Loucy (cell line): ENCODE data around the gene PJA2.

Source experiments
- H2AFZ ChIP-seq: fragments of 200-600 bp; sonication (generic); 2 replicates; pipeline ENCODE4 v1.6.0; 2016; ENCODE audit warnings: antibody characterized with exemption, mild to moderate bottlenecking, low read length, moderate library complexity
- H3F3A ChIP-seq: fragments of 200-600 bp; 2 replicates; pipeline ENCODE4 v1.6.0; 2016; ENCODE audit warnings: antibody characterized with exemption, low read depth, mild to moderate bottlenecking
- H3K27me3 ChIP-seq: fragments of 200-600 bp; sonication (generic); 2 replicates; pipeline ENCODE4 v1.6.1; 2014; ENCODE audit warnings: low read length, mild to moderate bottlenecking; ENCODE audit not compliant: insufficient read depth, poor library complexity, severe bottlenecking
- H3K36me3 ChIP-seq: fragments of 200-600 bp; sonication (generic); 2 replicates; pipeline ENCODE4 v1.6.1; 2016; ENCODE audit warnings: low read length; ENCODE audit not compliant: insufficient read depth
- H3K4me1 ChIP-seq: fragments of 200-600 bp; sonication (generic); 2 replicates; pipeline ENCODE4 v1.5.1; 2014; ENCODE audit warnings: low read length, mild to moderate bottlenecking; ENCODE audit not compliant: insufficient read depth, poor library complexity, severe bottlenecking
- H3K4me2 ChIP-seq: fragments of 200-600 bp; sonication (generic); 2 replicates; pipeline ENCODE4 v1.6.0; 2014; ENCODE audit warnings: antibody characterized with exemption, low read length, low read depth, mild to moderate bottlenecking; ENCODE audit not compliant: poor library complexity, severe bottlenecking
- H3K4me3 ChIP-seq: fragments of 200-600 bp; sonication (generic); 2 replicates; pipeline ENCODE4 v1.5.1; 2014; ENCODE audit warnings: low read length, mild to moderate bottlenecking, mixed read lengths; ENCODE audit not compliant: poor library complexity, severe bottlenecking
- H3K79me2 ChIP-seq: fragments of 200-600 bp; sonication (generic); 2 replicates; pipeline ENCODE4 v1.6.1; 2014; ENCODE audit warnings: low read length; ENCODE audit not compliant: insufficient read depth
- H3K9ac ChIP-seq: fragments of 200-600 bp; sonication (generic); 2 replicates; pipeline ENCODE4 v1.6.0; 2014; ENCODE audit warnings: mild to moderate bottlenecking, low read depth, low read length, moderate library complexity; ENCODE audit not compliant: poor library complexity, severe bottlenecking
- H3K9me2 ChIP-seq: fragments of 200-600 bp; sonication (generic); replicated peaks from 2 replicates; pipeline ENCODE4 v1.6.1; 2016; ENCODE audit warnings: low read depth, low read length, mixed read lengths
- H3K9me3 ChIP-seq: fragments of 200-600 bp; sonication (generic); 2 replicates; pipeline ENCODE4 v1.6.1; 2014; ENCODE audit warnings: mild to moderate bottlenecking, antibody characterized with exemption, low read length, low read depth; ENCODE audit not compliant: insufficient read depth
- H4K20me1 ChIP-seq: fragments of 200-600 bp; sonication (generic); 2 replicates; pipeline ENCODE4 v1.6.0; 2014; ENCODE audit warnings: antibody characterized with exemption, low read length, mild to moderate bottlenecking; ENCODE audit not compliant: insufficient read depth, poor library complexity, severe bottlenecking
- CTCF ChIP-seq: fragments of 200-600 bp; sonication (generic); conservative IDR thresholded peaks from 2 replicates; pipeline ENCODE4 v1.5.1; 2014; ENCODE audit warnings: mild to moderate bottlenecking, antibody characterized with exemption, low read length
- EZH2phosphoT487 ChIP-seq: fragments of 200-600 bp; IDR thresholded peaks from 2 replicates; pipeline ENCODE4 v1.6.1; 2018; ENCODE audit warnings: antibody characterized with exemption, mild to moderate bottlenecking, moderate library complexity, borderline replicate concordance

The PJA2 gene

GRCh38 chr5:109327570-109327969 is 82.2 kb downstream of the PJA2 start:
- H3F3A ChIP-seq = no peaks in the 10 kb centered on the region

GRCh38 chr5:109326919-109327318 is 82.9 kb downstream of the PJA2 start:
- no peak for TF ChIP-seq EZH2phosphoT487
- TF ChIP-seq CTCF = no peak
- Histone ChIP-seq H2AFZ (no peak overlapping the region), H3K27me3 (no peaks in the 10 kb centered on the region), H3F3A (no peaks in the 10 kb centered on the region), H3K79me2 (no peaks in the 10 kb centered on the region), H3K4me1 (no peaks in the 10 kb centered on the region), H3K36me3 (no peaks in the 10 kb centered on the region), H4K20me1 (no peaks in the 10 kb centered on the region), H3K9me3 (no peaks in the 10 kb centered on the region), H3K4me3 (no peak overlapping the region), H3K9me2 (no peaks in the 10 kb centered on the region), H3K9ac (no peak overlapping the region), H3K4me2 (no peak overlapping the region)

More at GRCh38 chr5:109327570-109327969, 82.2 kb downstream of the PJA2 start:
- no peak overlapping the region for H3K4me3 ChIP-seq
- no peaks in the 10 kb centered on the region for H3K4me1 ChIP-seq
- no peaks in the 10 kb centered on the region for H3K9me3 ChIP-seq
- H3K4me2 ChIP-seq = no peak overlapping the region
- TF ChIP-seq EZH2phosphoT487 (no peak), CTCF (no peak)
- no peaks in the 10 kb centered on the region for H3K27me3 ChIP-seq
- H3K79me2 ChIP-seq = no peaks in the 10 kb centered on the region
- no peak overlapping the region for H2AFZ ChIP-seq
- no peaks in the 10 kb centered on the region for H3K36me3 ChIP-seq
- H3K9me2 ChIP-seq = no peaks in the 10 kb centered on the region
- no peaks in the 10 kb centered on the region for H4K20me1 ChIP-seq
- H3K9ac ChIP-seq = no peak overlapping the region

DNA sequence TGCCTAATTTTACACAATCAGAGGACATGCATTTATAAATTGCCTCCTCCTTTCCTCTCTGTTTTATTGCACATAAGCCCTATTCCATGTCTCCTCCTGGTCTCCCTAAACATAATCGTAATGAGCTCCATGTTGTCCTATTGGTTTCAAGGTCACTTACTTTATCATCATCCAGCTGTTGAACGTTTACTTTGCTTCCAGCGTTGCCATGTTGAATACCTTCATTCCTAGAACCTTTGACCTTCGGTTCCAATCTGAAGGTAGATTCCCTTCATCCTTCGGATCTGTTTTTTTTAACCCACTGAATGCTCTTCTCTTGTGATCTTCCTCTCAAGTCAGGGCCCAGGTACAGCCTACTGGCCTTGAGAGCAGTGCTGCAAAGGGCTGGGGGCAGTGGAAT is 84.3 kb downstream of the PJA2 start:
- Histone ChIP-seq H3K9me2 (no peaks in the 10 kb centered on the region), H2AFZ (no peak overlapping the region)

More for the DNA sequence above, 84.3 kb downstream of the PJA2 start:
- no peak overlapping the region for H3K4me2 ChIP-seq
- H3K27me3 ChIP-seq = no peaks in the 10 kb centered on the region
- TF ChIP-seq CTCF (no peak), EZH2phosphoT487 (no peak)
- H3K4me1 ChIP-seq = no peaks in the 10 kb centered on the region
- no peaks in the 10 kb centered on the region for H3K79me2 ChIP-seq
- H4K20me1 ChIP-seq = no peaks in the 10 kb centered on the region
- H3K9me3 ChIP-seq = no peaks in the 10 kb centered on the region
- no peak overlapping the region for H3K9ac ChIP-seq
- H3F3A ChIP-seq = no peaks in the 10 kb centered on the region
- H3K4me3 ChIP-seq = no peak overlapping the region
- no peaks in the 10 kb centered on the region for H3K36me3 ChIP-seq
